H1 (cell line): ENCODE results near the gene TFR2. TPM values are rescaled to one million over a fixed set of nuclear protein-coding genes. Genes with fewer than 3 reads are reported as not detected.

ENCODE experiments used
- CTCF ChIA-PET: fragments of 300-600 bp; sonication (Branson Sonifier 250); formaldehyde crosslinking; loops from one replicate; lab custom pipeline; 2021; ENCODE audit not compliant: partially characterized antibody; lab: Charles Lee
- POLR2A ChIA-PET: fragments of 300-600 bp; sonication (Branson Sonifier 250); formaldehyde crosslinking; loops from one replicate; lab custom pipeline; 2021; ENCODE audit warnings: inconsistent platforms; ENCODE audit not compliant: partially characterized antibody; lab: Charles Lee
- DNase-seq, 2 experiments: peaks; one replicate each; pipeline versions ENCODE4 v3.0.0 to v3.0.0-alpha.2; 2010 to 2022; ENCODE audit warnings: low spot score in 2 of 2, low read depth in 1 of 2, mixed read lengths in 1 of 2
- FAIRE-seq: peaks from 2 replicates; lab custom pipeline; 2011; peaks lifted over from hg19 to GRCh38; lab: Jason Lieb, UNC
- H2AFZ ChIP-seq: 2 replicates; pipeline ENCODE4 v1.8.1; 2012; ENCODE audit warnings: low read length, inconsistent platforms
- H2AK5ac ChIP-seq: 2 replicates; pipeline ENCODE4 v1.6.1; 2013; ENCODE audit warnings: low read depth, low read length
- H2BK120ac ChIP-seq: replicated peaks from 2 replicates; pipeline ENCODE3; 2013; ENCODE audit warnings: low read depth, low read length, inconsistent platforms
- H2BK12ac ChIP-seq: 2 replicates; pipeline ENCODE4 v1.6.1; 2013; ENCODE audit warnings: low read depth, low read length
- H2BK15ac ChIP-seq: 2 replicates; pipeline ENCODE4 v1.6.1; 2013; ENCODE audit warnings: low read length
- H2BK20ac ChIP-seq: 2 replicates; pipeline ENCODE4 v1.6.1; 2013; ENCODE audit warnings: low read length
- H2BK5ac ChIP-seq: 2 replicates; pipeline ENCODE4 v1.6.1; 2013; ENCODE audit warnings: low read depth, low read length
- H3K14ac ChIP-seq: 2 replicates; pipeline ENCODE4 v1.6.1; 2013; ENCODE audit warnings: inconsistent platforms; ENCODE audit not compliant: insufficient read length
- H3K18ac ChIP-seq: 2 replicates; pipeline ENCODE4 v1.6.1; 2013; ENCODE audit warnings: low read length; ENCODE audit errors: extremely low read depth
- H3K23ac ChIP-seq: 2 replicates; pipeline ENCODE4 v1.6.1; 2013; ENCODE audit warnings: inconsistent platforms; ENCODE audit not compliant: insufficient read length
- H3K23me2 ChIP-seq: 2 replicates; pipeline ENCODE4 v1.6.1; 2013; ENCODE audit warnings: low read depth, low read length
- H3K27ac ChIP-seq: 2 replicates; pipeline ENCODE4 v1.6.1; 2011; ENCODE audit warnings: low read depth, low read length, inconsistent platforms
- H3K27me3 ChIP-seq, 4 experiments: replicated peaks in 1 of 4; 1 replicate in 1 of 4; 2 replicates in 3 of 4; pipeline versions ENCODE4 v1.6.1 to v1.8.1; 2011 to 2013; ENCODE audit warnings: low read length in 3 of 4, mild to moderate bottlenecking in 3 of 4, inconsistent platforms in 2 of 4, mixed read lengths in 2 of 4, moderate library complexity in 1 of 4; ENCODE audit not compliant: control insufficient read depth in 3 of 4, insufficient read depth in 3 of 4; ENCODE audit errors: extremely low read depth in 1 of 4
- H3K36me3 ChIP-seq, 4 experiments: 2 replicates each; pipeline versions ENCODE4 v1.6.1 to v1.8.1; 2011 to 2013; ENCODE audit warnings: mild to moderate bottlenecking in 4 of 4, low read length in 3 of 4, moderate library complexity in 2 of 4, control low read depth in 1 of 4, inconsistent platforms in 1 of 4; ENCODE audit not compliant: insufficient read depth in 4 of 4, control insufficient read depth in 2 of 4
- H3K4ac ChIP-seq: replicated peaks from 2 replicates; pipeline ENCODE3; 2013; ENCODE audit warnings: low read length, low read depth, mixed read lengths, inconsistent platforms; ENCODE audit not compliant: insufficient read length
- H3K4me1 ChIP-seq, 4 experiments: replicated peaks in 1 of 4; 1 replicate in 1 of 4; 2 replicates in 3 of 4; pipeline versions ENCODE4 v1.6.1 to v1.8.1; 2011 to 2013; ENCODE audit warnings: low read length in 3 of 4, inconsistent platforms in 2 of 4, mixed read lengths in 1 of 4; ENCODE audit not compliant: insufficient read depth in 4 of 4, control insufficient read depth in 3 of 4
- H3K4me2 ChIP-seq, 2 experiments: 2 replicates each; pipeline versions ENCODE4 v1.6.1 to v1.8.1; 2011 to 2013; ENCODE audit warnings: low read depth in 2 of 2, low read length in 2 of 2, control low read depth in 1 of 2, inconsistent platforms in 1 of 2, mild to moderate bottlenecking in 1 of 2; ENCODE audit not compliant: insufficient read depth in 1 of 2
- H3K4me3 ChIP-seq, 4 experiments: fragments of 200-600, 300-600 bp in 1 of 4; sonication (generic), shearing (Covaris generic), sonication (Bioruptor Twin) in 1 of 4; 2 replicates each; pipeline versions ENCODE4 v1.5.1 to v1.8.1; 2011 to 2016; ENCODE audit warnings: low read length in 4 of 4, low read depth in 3 of 4, control low read depth in 2 of 4, inconsistent platforms in 2 of 4, mild to moderate bottlenecking in 2 of 4, mixed read lengths in 1 of 4, moderate library complexity in 1 of 4; ENCODE audit not compliant: insufficient read depth in 2 of 4; ENCODE audit errors: extremely low read depth in 1 of 4
- H3K56ac ChIP-seq: replicated peaks from 2 replicates; pipeline ENCODE3; 2013; ENCODE audit warnings: low read depth, mild to moderate bottlenecking, mixed read lengths, low read length, inconsistent platforms; ENCODE audit not compliant: insufficient read length
- H3K79me1 ChIP-seq: 2 replicates; pipeline ENCODE4 v1.6.1; 2013; ENCODE audit warnings: low read depth, low read length, control low read depth
- H3K79me2 ChIP-seq, 2 experiments: 2 replicates each; pipeline versions ENCODE4 v1.6.1 to v1.8.1; 2012 to 2013; ENCODE audit warnings: low read length in 2 of 2, mild to moderate bottlenecking in 2 of 2, inconsistent platforms in 1 of 2; ENCODE audit not compliant: insufficient read depth in 2 of 2, control insufficient read depth in 1 of 2
- H3K9ac ChIP-seq, 4 experiments: replicated peaks in 1 of 4; 1 replicate in 1 of 4; 2 replicates in 3 of 4; pipeline versions ENCODE4 v1.6.1 to v1.8.1; 2011 to 2013; ENCODE audit warnings: low read depth in 3 of 4, low read length in 3 of 4, control low read depth in 2 of 4, mild to moderate bottlenecking in 2 of 4, moderate library complexity in 2 of 4, inconsistent platforms in 1 of 4; ENCODE audit errors: extremely low read depth in 1 of 4
- H3K9me3 ChIP-seq, 2 experiments: 2 replicates each; pipeline versions ENCODE4 v1.6.1 to v1.8.1; 2012 to 2013; ENCODE audit warnings: mild to moderate bottlenecking in 2 of 2, moderate library complexity in 2 of 2, control low read depth in 1 of 2, inconsistent platforms in 1 of 2, low read depth in 1 of 2, low read length in 1 of 2, mixed read lengths in 1 of 2; ENCODE audit not compliant: insufficient read depth in 2 of 2
- H4K20me1 ChIP-seq, 2 experiments: replicated peaks in 1 of 2; 2 replicates each; pipeline versions ENCODE3 to v1.8.1; 2011 to 2013; ENCODE audit warnings: inconsistent platforms in 2 of 2, low read length in 2 of 2, mild to moderate bottlenecking in 1 of 2; ENCODE audit not compliant: insufficient read depth in 2 of 2, control insufficient read depth in 1 of 2
- H4K5ac ChIP-seq: 2 replicates; pipeline ENCODE4 v1.6.1; 2013; ENCODE audit warnings: low read length, low read depth, mixed read lengths, inconsistent platforms; ENCODE audit not compliant: insufficient read length
- H4K8ac ChIP-seq: 2 replicates; pipeline ENCODE4 v1.8.0; 2013; ENCODE audit warnings: mild to moderate bottlenecking, moderate library complexity, low read length, inconsistent platforms; ENCODE audit not compliant: insufficient read depth; ENCODE audit errors: extremely low read depth
- H4K91ac ChIP-seq: replicated peaks from 2 replicates; pipeline ENCODE3; 2013; ENCODE audit warnings: low read length, mixed read lengths, inconsistent platforms; ENCODE audit not compliant: insufficient read length
- CBX8 ChIP-seq: fragments of 300-800, 300-1000 bp; sonication (generic); IDR thresholded peaks from 2 replicates; pipeline ENCODE4 v1.7.1; 2016; ENCODE audit warnings: low read depth, low read length, borderline replicate concordance
- SP4 ChIP-seq: IDR thresholded peaks from 2 replicates; pipeline ENCODE4 v1.6.1; 2012; ENCODE audit warnings: low read length, inconsistent platforms
- YY1 ChIP-seq: IDR thresholded peaks from 2 replicates; pipeline ENCODE4 v1.6.1; 2011; ENCODE audit warnings: low read depth, mild to moderate bottlenecking, low read length
- WGBS, 2 experiments: shearing (Covaris generic) in 1 of 2; methylation state at CpG; one replicate each; pipeline versions ENCODE4 v1.1.6 to v1.1.7; 2013 to 2015; ENCODE audit warnings: low lambda C conversion rate in 2 of 2, mixed read lengths in 2 of 2, inconsistent platforms in 1 of 2, low coverage in 1 of 2, missing lambda C conversion rate in 1 of 2; ENCODE audit not compliant: insufficient replicate concordance in 2 of 2, insufficient coverage in 1 of 2, insufficient read length in 1 of 2; ENCODE audit errors: extremely low coverage in 1 of 2, missing lambda C conversion rate in 1 of 2; 5-methylcytosine and 5-hydroxymethylcytosine counted together
- polyA plus RNA-seq, 7 experiments: library from polyadenylated mRNA; depleted of rRNA in 3 of 7; stranded (reverse) in 5 of 7; unstranded in 2 of 7; fragments of >200 nt in 5 of 7; fragments of 200-250 nt in 2 of 7; gene quantifications; 1 replicate in 5 of 7; 2 replicates in 1 of 7; 4 replicates in 1 of 7; pipeline versions ENCODE4 v1.2.1 to v1.2.3, GENCODE V29; 2011 to 2013; ENCODE audit warnings: missing spikeins in 2 of 7, mixed read lengths in 2 of 7
- total RNA-seq: library from RNA; stranded (reverse); fragmentation: NEBNext Ultra II Directional; extraction: Animal tissue kit (Norgen Biotek cat#: 25700); gene quantifications from 2 replicates; pipeline ENCODE4 v1.2.1, GENCODE V29; 2021

Gene TFR2
- total and polyA plus RNA-seq, 2 of the 8 experiments (the other 6 are each of a cell fraction or from before 2014, with no cell fraction given) = 4.6 to 5.7 TPM

GRCh38 chr7:100598425-100598824, 42.9 kb downstream of the TFR2 start:
- no peak overlapping the region for H2BK5ac ChIP-seq
- H3K23me2 ChIP-seq = peaks cover 7% of the 10 kb centered on the region
- DNase-seq = no peak
- H3K9ac ChIP-seq = no peak overlapping the region
- H3K27me3 ChIP-seq = no peaks in the 10 kb centered on the region; a peak in 2 of 7 replicates
- peaks cover 0 to 20% (median 15%) of the 10 kb centered on the region in 4 experiments; a peak in 6 of 7 replicates for H3K4me1 ChIP-seq
- H4K8ac ChIP-seq = no peak overlapping the region
- H3K23ac ChIP-seq = no peak overlapping the region
- no peak overlapping the region for H2BK12ac ChIP-seq
- no peak overlapping the region for H2BK120ac ChIP-seq
- H3K79me1 ChIP-seq = 0 out of 2 replicates have a peak, but pooled peaks cover 4% of the 10 kb centered on the region
- no peak overlapping the region for H4K5ac ChIP-seq
- H3K9me3 ChIP-seq = no peaks in the 10 kb centered on the region
- H3K4ac ChIP-seq = no peak overlapping the region
- peaks cover 0 to 5% of the 10 kb centered on the region in 2 experiments for H4K20me1 ChIP-seq
- H3K4me2 ChIP-seq = no peak overlapping the region
- H4K91ac ChIP-seq = no peak overlapping the region
- no peak overlapping the region for H3K14ac ChIP-seq
- POLR2A ChIA-PET = interaction anchor here (0.6 to 6.6 kb wide), 4 partner anchors 11 to 1083 kb away, joined by 3 to 67 read pairs (median 3); partner anchors contain the start of genes FBXO24 and LRCH4
- no peak overlapping the region for H2AFZ ChIP-seq
- peaks cover 0 to 6% of the 10 kb centered on the region in 2 experiments; a peak in 1 of 4 replicates for H3K79me2 ChIP-seq
- no peak overlapping the region for H2BK15ac ChIP-seq
- CTCF ChIA-PET = interaction anchor here (0.5 to 1.8 kb wide), 9 partner anchors 12 to 41 kb away, joined by 3 to 5 read pairs (median 3); partner anchors contain the start of genes FBXO24 and MOSPD3
- H3K56ac ChIP-seq = no peak overlapping the region
- H3K27ac ChIP-seq = no peak overlapping the region
- H3K18ac ChIP-seq = no peak overlapping the region
- peaks cover 0 to 6% (median 3%) of the 10 kb centered on the region in 4 experiments; a peak in 4 of 8 replicates for H3K36me3 ChIP-seq
- no peak overlapping the region for H2BK20ac ChIP-seq
- TF ChIP-seq CBX8 (no peak), SP4 (no peak), YY1 (no peak)
- 94% methylated on average over 4 of the region's 4 CpGs; no CpG with 5 or more reads in 1 of the 2 experiments for WGBS, 2 experiments
- no peak for FAIRE-seq
- no peak overlapping the region for H3K4me3 ChIP-seq
- H2AK5ac ChIP-seq = no peak overlapping the region
